ENCODE data around the gene POLR3E. TPM values are rescaled to one million over a fixed set of nuclear protein-coding genes. Genes with fewer than 3 reads are reported as not detected.

The POLR3E gene
- total and polyA plus RNA-seq, 5 donors from 2014 or later, result 10.2 to 249 (median 16.2) TPM

DNA sequence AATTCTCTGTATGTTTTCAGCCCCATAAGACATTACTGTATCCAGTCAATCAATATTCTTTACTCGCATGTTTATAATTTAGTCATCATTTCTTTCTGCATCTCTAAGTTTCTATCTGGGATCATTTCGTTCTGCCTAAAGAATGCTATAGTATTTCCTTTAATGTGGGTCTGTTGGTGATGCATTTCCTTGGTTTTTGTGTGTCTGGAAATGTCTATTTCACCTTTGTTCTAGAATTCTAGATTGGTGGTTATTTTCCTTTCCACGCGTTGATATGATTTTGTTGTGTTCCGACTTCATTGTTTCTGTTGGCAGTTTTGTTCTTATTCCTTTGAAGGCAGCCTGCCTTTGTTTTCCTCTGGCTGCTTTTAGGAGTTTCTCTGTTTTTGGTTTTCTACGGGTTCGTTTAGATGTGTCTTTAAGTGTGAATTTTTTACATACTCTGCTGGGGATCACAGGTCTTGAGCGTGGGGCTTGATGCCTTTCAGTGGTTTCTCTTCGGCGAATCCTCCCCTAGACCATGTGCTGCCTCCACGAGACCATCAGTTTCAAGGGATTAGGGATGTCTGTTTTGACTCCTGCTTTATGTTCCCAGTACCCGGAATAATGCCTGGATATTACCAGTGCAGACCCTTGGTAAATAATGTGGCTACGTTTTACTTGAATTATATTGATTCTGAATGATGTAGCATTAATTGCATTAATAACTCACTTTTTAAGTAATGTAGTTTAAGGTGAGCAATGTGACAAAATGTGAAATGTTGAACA is 23.5 kb downstream of the POLR3E start:
- Histone ChIP-seq H3K9me3 (ENCODE audit: control insufficient read depth in 2 of 2, low read length in 2 of 2) (no peaks in the 10 kb centered on the region), H3K27ac (ENCODE audit: insufficient read depth, low read length, poor library complexity, severe bottlenecking) (no peak overlapping the region), H3K27me3 (ENCODE audit: control insufficient read depth, insufficient read depth, low read length) (no peaks in the 10 kb centered on the region), H3K4me3 (ENCODE audit: low read depth, low read length) (no peak overlapping the region), H3K36me3 (ENCODE audit: control insufficient read depth, insufficient read depth, low read length) (peaks cover 74% of the 10 kb centered on the region), H3K4me1 (ENCODE audit: control insufficient read depth, insufficient read depth, low read length, poor library complexity, severe bottlenecking) (no peaks in the 10 kb centered on the region)
- Mint-ChIP-seq H3K4me1 (peaks cover 5 to 6% (median 6%) of the 10 kb centered on the region in 4 donors), H3K27ac (peak overlapping the region in 1 of 3 donors; percentile 71), H3K4me3 (peak overlapping the region in 1 of 4 donors; percentile 66), H3K27me3 (no peaks in the 10 kb centered on the region), H3K9me3 (no peaks in the 10 kb centered on the region), H3K36me3 (peaks cover 25% of the 10 kb centered on the region)
- ATAC-seq (ENCODE audit: low read depth in 2 of 2), result no peak
- no peak for DNase-seq

DNA sequence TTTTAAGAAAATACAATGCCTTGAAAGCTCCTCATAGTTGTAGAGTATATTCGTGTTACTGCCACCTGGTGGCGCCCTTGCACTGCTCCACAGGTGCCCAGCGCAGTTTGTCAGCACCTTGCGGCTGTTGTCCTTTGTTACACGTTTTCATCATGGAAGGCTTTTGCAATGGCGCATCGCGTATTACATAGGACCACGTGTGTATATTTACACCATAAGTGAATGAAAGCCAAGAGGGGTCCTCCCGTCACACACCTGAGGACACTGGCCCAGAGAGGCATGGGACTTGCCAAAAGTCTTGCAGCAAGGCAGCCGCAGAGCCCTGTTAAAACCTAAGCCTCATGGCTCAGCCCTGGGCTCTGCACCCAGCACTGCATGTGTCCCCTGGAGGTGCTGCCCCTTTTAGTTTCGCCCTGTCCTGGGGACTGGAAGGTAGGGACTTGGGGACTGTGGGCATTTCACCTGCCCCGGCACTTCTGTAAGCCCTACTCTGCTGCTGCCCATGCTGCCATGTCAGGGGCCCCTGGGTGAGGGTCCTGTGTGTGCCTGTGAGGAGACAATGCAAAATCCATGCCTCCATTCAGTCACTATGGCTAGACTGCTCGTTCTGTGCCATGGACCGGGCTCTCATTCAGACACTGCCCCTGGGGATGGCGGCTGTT is 24.3 kb downstream of the POLR3E start:
- DNase-seq, result peak; percentile 54 to 84 (median 76)
- Mint-ChIP-seq H3K27me3 (no peaks in the 10 kb centered on the region), H3K36me3 (peaks cover 21% of the 10 kb centered on the region), H3K4me3 (peak overlapping the region in 1 of 4 donors; percentile 66), H3K4me1 (peaks cover 5 to 6% (median 6%) of the 10 kb centered on the region in 4 donors), H3K27ac (peak overlapping the region in 2 of 3 donors; percentile 71 to 87), H3K9me3 (no peaks in the 10 kb centered on the region)
- ATAC-seq (ENCODE audit: low read depth in 2 of 2), result peak; percentile 73 to 79
- Histone ChIP-seq H3K4me3 (ENCODE audit: low read depth, low read length) (no peak overlapping the region), H3K36me3 (ENCODE audit: control insufficient read depth, insufficient read depth, low read length) (peaks cover 72% of the 10 kb centered on the region), H3K27ac (ENCODE audit: insufficient read depth, low read length, poor library complexity, severe bottlenecking) (no peak overlapping the region), H3K9me3 (ENCODE audit: control insufficient read depth in 2 of 2, low read length in 2 of 2) (no peaks in the 10 kb centered on the region), H3K4me1 (ENCODE audit: control insufficient read depth, insufficient read depth, low read length, poor library complexity, severe bottlenecking) (no peaks in the 10 kb centered on the region), H3K27me3 (ENCODE audit: control insufficient read depth, insufficient read depth, low read length) (no peaks in the 10 kb centered on the region)

DNA sequence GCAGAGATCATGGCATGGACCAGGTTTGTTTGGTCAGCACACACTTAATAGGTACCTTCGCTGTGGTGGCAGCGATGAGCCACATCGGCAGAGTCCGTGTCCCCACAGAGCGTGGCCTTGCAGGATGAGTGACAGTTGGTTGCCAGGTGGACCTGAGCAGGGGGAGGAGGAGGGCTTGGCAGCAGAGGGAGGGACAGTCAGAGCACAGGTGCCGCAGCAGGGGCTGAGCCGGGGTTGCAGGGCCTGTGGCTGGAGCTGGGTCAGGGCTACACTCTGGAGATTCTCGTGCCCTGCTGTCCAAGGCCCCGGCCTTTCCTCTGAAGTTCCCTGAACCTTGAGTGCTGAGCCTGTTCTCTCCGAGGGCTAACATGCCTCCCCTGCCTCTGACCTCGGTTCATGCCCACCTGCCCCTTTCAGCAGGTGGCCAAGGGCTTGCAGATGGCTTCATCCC is 24.8 kb downstream of the POLR3E start:
- H3K36me3 ChIP-seq (ENCODE audit: control insufficient read depth, insufficient read depth, low read length), result peaks cover 73% of the 10 kb centered on the region
- DNase-seq, result no peak
- no peak overlapping the region for H3K27ac ChIP-seq (ENCODE audit: insufficient read depth, low read length, poor library complexity, severe bottlenecking)
- H3K4me3 ChIP-seq (ENCODE audit: low read depth, low read length), result no peak overlapping the region
- no peaks in the 10 kb centered on the region for H3K9me3 ChIP-seq (ENCODE audit: control insufficient read depth in 2 of 2, low read length in 2 of 2)
- ATAC-seq (ENCODE audit: low read depth in 2 of 2), result no peak
- Mint-ChIP-seq H3K27me3 (no peaks in the 10 kb centered on the region), H3K27ac (peak overlapping the region in 1 of 3 donors; percentile 84), H3K4me1 (peaks cover 6 to 8% (median 6%) of the 10 kb centered on the region in 4 donors), H3K4me3 (no peak overlapping the region), H3K9me3 (no peaks in the 10 kb centered on the region), H3K36me3 (peaks cover 22% of the 10 kb centered on the region)
- H3K4me1 ChIP-seq (ENCODE audit: control insufficient read depth, insufficient read depth, low read length, poor library complexity, severe bottlenecking), result no peaks in the 10 kb centered on the region
- H3K27me3 ChIP-seq (ENCODE audit: control insufficient read depth, insufficient read depth, low read length), result no peaks in the 10 kb centered on the region

DNA sequence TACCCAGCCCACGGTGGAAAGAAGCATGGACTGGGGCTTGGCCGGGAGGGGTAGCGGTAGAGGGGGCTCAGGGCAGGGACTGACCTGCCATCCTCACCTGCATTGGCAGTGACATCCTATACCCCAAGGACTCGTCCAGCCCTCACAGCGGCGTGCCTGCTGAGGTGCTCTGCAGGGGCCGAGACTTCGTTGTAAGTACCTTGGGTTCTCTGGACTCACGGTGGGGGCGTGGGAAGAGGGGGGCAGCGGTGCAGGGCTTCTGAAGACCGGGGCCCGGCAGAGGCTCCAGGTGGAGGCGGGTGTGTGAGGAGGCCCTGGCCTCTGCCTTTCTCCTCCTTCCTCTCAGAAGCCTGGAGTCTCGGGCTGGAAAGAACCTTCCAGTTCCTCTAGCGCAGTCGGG is 25.5 kb downstream of the POLR3E start:
- Mint-ChIP-seq H3K4me3 (no peak overlapping the region), H3K9me3 (no peaks in the 10 kb centered on the region), H3K36me3 (peaks cover 22% of the 10 kb centered on the region), H3K27ac (peak overlapping the region in 1 of 3 donors; percentile 20), H3K4me1 (peaks cover 6 to 12% (median 7%) of the 10 kb centered on the region in 4 donors), H3K27me3 (no peaks in the 10 kb centered on the region)
- no peak overlapping the region for H3K4me3 ChIP-seq (ENCODE audit: low read depth, low read length)
- DNase-seq (no peak), ATAC-seq (ENCODE audit: low read depth in 2 of 2) (no peak)
- no peaks in the 10 kb centered on the region for H3K4me1 ChIP-seq (ENCODE audit: control insufficient read depth, insufficient read depth, low read length, poor library complexity, severe bottlenecking)
- no peak overlapping the region for H3K27ac ChIP-seq (ENCODE audit: insufficient read depth, low read length, poor library complexity, severe bottlenecking)
- H3K36me3 ChIP-seq (ENCODE audit: control insufficient read depth, insufficient read depth, low read length), result peaks cover 73% of the 10 kb centered on the region
- no peaks in the 10 kb centered on the region for H3K9me3 ChIP-seq (ENCODE audit: control insufficient read depth in 2 of 2, low read length in 2 of 2)
- H3K27me3 ChIP-seq (ENCODE audit: control insufficient read depth, insufficient read depth, low read length), result no peaks in the 10 kb centered on the region

DNA sequence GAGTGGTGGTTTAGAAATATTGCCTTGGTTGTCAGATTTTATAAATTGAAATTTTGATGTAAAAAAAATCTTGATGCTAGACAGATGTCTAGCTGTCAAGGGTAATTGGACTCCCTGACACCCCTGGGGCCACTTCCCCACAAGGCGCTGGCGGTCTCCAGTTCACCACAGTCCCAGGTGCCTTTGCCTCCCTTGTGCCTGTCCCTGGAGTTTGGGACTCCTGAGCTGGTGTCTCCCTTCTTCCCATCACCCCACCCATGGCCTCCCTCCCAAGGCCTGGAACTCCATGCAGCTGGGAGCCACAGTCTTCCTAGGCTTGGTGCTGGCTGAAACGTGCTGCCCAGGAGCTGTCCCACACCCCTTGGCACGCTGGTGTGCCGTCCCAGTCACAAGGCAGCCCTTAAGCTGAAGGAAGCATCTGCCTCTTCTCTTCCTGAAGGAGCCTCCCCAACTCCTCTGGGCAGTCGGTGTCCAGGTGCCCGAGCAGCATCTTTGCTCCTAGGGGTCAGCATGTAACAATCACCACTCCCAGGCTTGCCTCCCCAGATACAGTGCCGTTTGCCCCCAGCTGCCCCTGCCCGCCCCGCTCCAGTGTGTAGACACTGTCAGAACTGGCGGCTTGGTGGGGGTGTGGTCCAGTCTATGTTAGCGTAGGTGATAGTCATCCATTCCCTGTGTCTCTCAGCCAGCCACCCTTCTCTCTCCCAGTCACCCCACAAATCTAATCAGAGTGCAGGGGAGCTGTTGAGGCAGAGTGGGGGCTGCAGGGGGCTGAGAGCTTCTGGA is 26.2 kb downstream of the POLR3E start:
- Mint-ChIP-seq H3K36me3 (peaks cover 22% of the 10 kb centered on the region), H3K9me3 (no peaks in the 10 kb centered on the region), H3K27me3 (no peaks in the 10 kb centered on the region), H3K4me1 (peaks cover 6 to 12% (median 7%) of the 10 kb centered on the region in 4 donors), H3K4me3 (no peak overlapping the region), H3K27ac (peak overlapping the region in 2 of 3 donors; percentile 41 to 69)
- H3K27ac ChIP-seq (ENCODE audit: insufficient read depth, low read length, poor library complexity, severe bottlenecking), result no peak overlapping the region
- DNase-seq (no peak), ATAC-seq (ENCODE audit: low read depth in 2 of 2) (no peak)
- peaks cover 75% of the 10 kb centered on the region for H3K36me3 ChIP-seq (ENCODE audit: control insufficient read depth, insufficient read depth, low read length)
- no peak overlapping the region for H3K4me3 ChIP-seq (ENCODE audit: low read depth, low read length)
- no peaks in the 10 kb centered on the region for H3K27me3 ChIP-seq (ENCODE audit: control insufficient read depth, insufficient read depth, low read length)
- peaks cover under 1% of the 10 kb centered on the region for H3K4me1 ChIP-seq (ENCODE audit: control insufficient read depth, insufficient read depth, low read length, poor library complexity, severe bottlenecking)
- H3K9me3 ChIP-seq (ENCODE audit: control insufficient read depth in 2 of 2, low read length in 2 of 2), result no peaks in the 10 kb centered on the region

DNA sequence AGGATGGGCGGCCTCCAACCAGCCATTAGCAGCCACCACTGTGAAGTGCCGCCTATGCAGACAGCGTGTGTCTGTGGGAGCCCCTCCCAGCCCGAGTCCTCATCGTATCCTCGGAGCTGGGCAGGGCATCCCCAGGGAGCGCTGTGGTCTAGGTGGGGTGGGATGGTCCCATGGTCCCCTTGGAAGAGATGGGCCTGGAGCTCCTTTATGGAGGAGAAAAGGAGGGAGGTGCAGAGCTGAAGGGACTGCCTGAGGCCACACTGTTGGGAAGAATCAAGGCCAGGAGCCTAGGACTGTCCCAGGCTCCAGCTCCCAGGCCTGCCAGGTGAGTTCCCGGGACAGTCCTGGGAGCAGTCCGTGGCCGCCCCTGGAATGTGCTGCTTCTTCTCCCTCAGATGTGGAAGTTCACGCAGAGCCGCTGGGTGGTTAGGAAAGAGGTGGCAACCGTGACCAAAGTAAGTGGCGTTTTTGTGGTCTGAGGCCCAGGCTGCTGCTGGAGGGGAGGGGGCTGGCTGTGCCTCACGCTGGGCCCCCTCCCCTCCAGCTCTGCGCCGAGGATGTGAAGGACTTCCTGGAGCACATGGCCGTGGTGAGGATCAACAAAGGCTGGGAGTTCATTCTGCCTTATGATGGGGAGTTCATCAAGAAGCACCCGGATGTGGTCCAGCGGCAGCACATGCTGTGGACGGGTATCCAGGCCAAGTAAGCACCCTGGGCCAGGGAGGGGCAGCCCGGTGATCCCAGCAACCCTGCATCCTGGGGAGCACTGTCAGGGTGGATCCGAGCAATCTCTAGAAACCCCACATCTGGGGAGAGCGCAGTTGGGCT is 27.0 kb downstream of the POLR3E start:
- ATAC-seq (ENCODE audit: low read depth in 2 of 2), result no peak
- Mint-ChIP-seq H3K4me1 (peaks cover 6 to 13% (median 7%) of the 10 kb centered on the region in 4 donors), H3K27me3 (no peaks in the 10 kb centered on the region), H3K9me3 (no peaks in the 10 kb centered on the region), H3K4me3 (no peak overlapping the region), H3K36me3 (peaks cover 22% of the 10 kb centered on the region), H3K27ac (peak overlapping the region in 2 of 3 donors; percentile 41 to 69)
- H3K27ac ChIP-seq (ENCODE audit: insufficient read depth, low read length, poor library complexity, severe bottlenecking), result no peak overlapping the region
- no peak overlapping the region for H3K4me3 ChIP-seq (ENCODE audit: low read depth, low read length)
- peaks cover 3% of the 10 kb centered on the region for H3K4me1 ChIP-seq (ENCODE audit: control insufficient read depth, insufficient read depth, low read length, poor library complexity, severe bottlenecking)
- no peaks in the 10 kb centered on the region for H3K9me3 ChIP-seq (ENCODE audit: control insufficient read depth in 2 of 2, low read length in 2 of 2)
- H3K27me3 ChIP-seq (ENCODE audit: control insufficient read depth, insufficient read depth, low read length), result no peaks in the 10 kb centered on the region
- H3K36me3 ChIP-seq (ENCODE audit: control insufficient read depth, insufficient read depth, low read length), result peaks cover 73% of the 10 kb centered on the region
- DNase-seq, result no peak

All from CD4-positive, CD25-positive, alpha-beta regulatory T cell (primary cell).